CD8-positive, alpha-beta memory T cell (primary cell): ENCODE results near the gene HYPK. TPM values are rescaled to one million over a fixed set of nuclear protein-coding genes. Genes with fewer than 3 reads are reported as not detected.
A peak's percentile ranks its signal among the peaks of the same experiment; 100 is the strongest.

ENCODE experiments used
- CTCF ChIA-PET: fragments of 350-600 bp; sonication (Branson Sonifier 250); formaldehyde crosslinking; loops from one replicate; lab custom pipeline; 2021; ENCODE audit warnings: antibody characterized with exemption; lab: Charles Lee
- POLR2A ChIA-PET: fragments of 350-600 bp; sonication (Branson Sonifier 250); formaldehyde crosslinking; loops from one replicate; lab custom pipeline; 2021; ENCODE audit warnings: antibody characterized with exemption; lab: Charles Lee
- DNase-seq, 5 donors: peaks; one replicate each; pipeline versions ENCODE4 v3.0.0 to v3.0.0-alpha.2; 2020 to 2022; ENCODE audit warnings: mixed read lengths in 1 of 5
- H3K27ac ChIP-seq: one replicate; pipeline ENCODE4 v1.7.0; 2013; ENCODE audit warnings: low read depth, mild to moderate bottlenecking, low read length, moderate library complexity
- H3K27me3 ChIP-seq: 2 replicates; pipeline ENCODE4 v1.7.0; 2013; ENCODE audit warnings: low read length, mild to moderate bottlenecking; ENCODE audit not compliant: insufficient read depth, poor library complexity, severe bottlenecking
- H3K36me3 ChIP-seq: 2 replicates; pipeline ENCODE4 v1.7.0; 2013; ENCODE audit warnings: mild to moderate bottlenecking, low read length, moderate library complexity; ENCODE audit not compliant: insufficient read depth
- H3K4me1 ChIP-seq: 2 replicates; pipeline ENCODE4 v1.7.0; 2013; ENCODE audit warnings: mild to moderate bottlenecking, low read length, moderate library complexity; ENCODE audit not compliant: insufficient read depth
- H3K4me3 ChIP-seq: 2 replicates; pipeline ENCODE4 v1.7.0; 2013; ENCODE audit warnings: mild to moderate bottlenecking, low read length
- H3K9me3 ChIP-seq: 2 replicates; pipeline ENCODE4 v1.7.0; 2013; ENCODE audit warnings: mild to moderate bottlenecking, low read length
- H3K27ac Mint-ChIP-seq, 8 donors: one replicate each; pipeline ENCODE4 v1.8.0; 2020 to 2021; ENCODE audit warnings: mixed read lengths in 8 of 8, mild to moderate bottlenecking in 6 of 8, inconsistent platforms in 3 of 8, moderate library complexity in 3 of 8
- H3K27me3 Mint-ChIP-seq, 2 donors: one replicate each; pipeline ENCODE4 v1.8.0; 2020 to 2021; ENCODE audit warnings: mixed read lengths in 2 of 2, mild to moderate bottlenecking in 1 of 2, moderate library complexity in 1 of 2
- H3K36me3 Mint-ChIP-seq, 3 donors: one replicate each; pipeline ENCODE4 v1.8.0; 2020 to 2021; ENCODE audit warnings: mixed read lengths in 3 of 3, inconsistent platforms in 1 of 3, mild to moderate bottlenecking in 1 of 3
- H3K4me1 Mint-ChIP-seq, 3 donors: one replicate each; pipeline ENCODE4 v1.8.0; 2020 to 2021; ENCODE audit warnings: mixed read lengths in 3 of 3, inconsistent platforms in 1 of 3, mild to moderate bottlenecking in 1 of 3
- H3K4me3 Mint-ChIP-seq, 7 donors: one replicate each; pipeline ENCODE4 v1.8.0; 2020 to 2021; ENCODE audit warnings: mixed read lengths in 7 of 7, mild to moderate bottlenecking in 6 of 7, moderate library complexity in 4 of 7, inconsistent platforms in 2 of 7
- H3K9me3 Mint-ChIP-seq, 5 donors: one replicate each; pipeline ENCODE4 v1.8.0; 2020 to 2022; ENCODE audit warnings: mixed read lengths in 5 of 5, mild to moderate bottlenecking in 3 of 5, moderate library complexity in 2 of 5, inconsistent platforms in 1 of 5
- polyA plus RNA-seq: library from polyadenylated mRNA; unstranded; fragments of 300-500 nt; fragmentation: Illumina TruSeq; gene quantifications from one replicate; pipeline ENCODE4 v1.2.3, GENCODE V29; 2021
- total RNA-seq, 2 experiments: library from RNA; stranded (reverse); gene quantifications; one replicate each; pipeline ENCODE4 v1.2.3, GENCODE V29; 2021

The HYPK gene, protein sequence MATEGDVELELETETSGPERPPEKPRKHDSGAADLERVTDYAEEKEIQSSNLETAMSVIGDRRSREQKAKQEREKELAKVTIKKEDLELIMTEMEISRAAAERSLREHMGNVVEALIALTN
- 10 to 100 TPM; 28.5 to 32.7 TPM for total RNA-seq
- polyA plus RNA-seq: 11.9 TPM

DNA sequence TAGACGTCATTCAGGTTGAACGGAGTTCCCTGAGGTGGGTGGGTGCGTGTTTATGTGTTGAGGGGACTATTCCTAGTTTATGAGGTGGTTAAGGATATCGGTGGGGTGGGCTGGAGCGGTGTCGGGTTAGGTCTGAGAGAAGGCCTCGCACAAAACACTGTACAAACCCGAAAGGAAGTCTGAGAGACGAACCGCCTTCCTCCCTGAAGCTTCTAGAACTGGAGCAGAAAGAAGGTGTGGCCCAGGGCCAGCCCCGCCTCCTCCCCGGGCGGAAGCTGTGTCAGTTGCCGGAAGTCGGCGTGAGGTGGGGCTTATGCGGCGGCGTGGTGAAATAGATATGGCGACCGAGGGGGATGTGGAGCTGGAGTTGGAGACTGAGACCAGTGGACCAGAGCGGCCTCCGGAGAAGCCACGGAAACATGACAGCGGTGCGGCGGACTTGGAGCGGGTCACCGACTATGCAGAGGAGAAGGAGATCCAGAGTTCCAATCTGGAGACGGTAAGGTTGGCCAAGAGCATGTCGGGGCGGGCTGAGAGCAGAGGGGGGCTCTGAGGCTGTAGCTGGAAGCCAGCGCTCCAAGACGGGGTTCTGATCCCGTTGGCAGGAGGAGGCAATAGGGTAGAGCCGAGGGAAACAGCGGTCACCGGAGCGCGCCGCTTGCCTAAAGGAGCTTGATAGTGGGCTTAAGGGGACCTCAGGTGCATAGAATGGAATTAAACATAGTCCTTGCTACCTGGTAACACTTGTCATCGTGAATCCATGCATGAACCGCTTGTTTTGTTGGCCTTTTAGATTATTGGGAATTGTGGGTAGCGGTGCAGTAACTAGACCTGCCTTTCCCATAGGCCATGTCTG is at the start of gene HYPK:
HYPK (plus strand) TSS at position 314 of the 856 bp plus-strand sequence; CDS start at position 338, 24 bp downstream.
- Mint-ChIP-seq H3K27ac (peak within 1 kb of the TSS; percentile 86 to 100 (median 98)), H3K4me3 (peak within 1 kb of the TSS; percentile 94 to 100 (median 97)), H3K27me3 (no peaks in the 10 kb centered on the region), H3K36me3 (peaks cover 0 to 76% (median 7%) of the 10 kb centered on the region in 3 donors), H3K9me3 (no peaks in the 10 kb centered on the region), H3K4me1 (peaks cover 37 to 58% (median 51%) of the 10 kb centered on the region in 3 donors)
- CTCF ChIA-PET: interaction anchor here (0.9 to 2.0 kb wide), 6 partner anchors 8 to 34 kb away, joined by 3 to 8 read pairs (median 4); partner anchors contain the start of genes ELL3, MFAP1 and SERF2
- DNase-seq: peak; percentile 88 to 94 (median 89)
- H3K36me3 ChIP-seq: peaks cover 34% of the 10 kb centered on the region
- no peaks in the 10 kb centered on the region for H3K9me3 ChIP-seq
- H3K4me1 ChIP-seq: peaks cover 20% of the 10 kb centered on the region
- H3K4me3 ChIP-seq: peak within 1 kb of the TSS; percentile 88
- peak within 1 kb of the TSS; percentile 89 for H3K27ac ChIP-seq
- POLR2A ChIA-PET: interaction anchor here (0.5 to 1.8 kb wide), 8 partner anchors 8 to 759 kb away, joined by 3 to 18 read pairs (median 3); partner anchors contain the start of genes ELL3, MFAP1, SERF2 and TUBGCP4
- no peaks in the 10 kb centered on the region for H3K27me3 ChIP-seq

DNA sequence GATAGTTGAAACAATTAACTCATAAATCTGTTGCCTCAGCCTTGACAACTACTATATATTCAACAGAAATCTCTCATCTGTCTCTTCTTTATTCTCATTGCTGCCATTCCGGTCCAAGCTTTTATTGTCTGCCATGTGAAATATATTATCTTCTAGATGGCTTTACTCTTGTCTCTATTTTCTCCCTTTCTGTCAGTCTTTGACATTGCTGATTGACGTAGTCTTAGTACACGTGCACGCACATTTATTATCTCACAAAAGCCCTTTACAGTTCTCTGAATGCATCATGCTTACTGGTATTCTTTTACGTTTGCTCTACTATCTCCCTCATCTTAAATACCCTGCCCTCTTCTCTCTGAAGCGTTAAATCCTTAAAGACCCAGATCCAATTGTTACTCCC is 48.5 kb upstream of the HYPK start:
- Mint-ChIP-seq H3K27me3 (no peaks in the 10 kb centered on the region), H3K27ac (peak overlapping the region; percentile 3 to 98 (median 20)), H3K9me3 (no peaks in the 10 kb centered on the region), H3K4me1 (peaks cover 50 to 73% (median 55%) of the 10 kb centered on the region in 3 donors), H3K36me3 (peaks cover 0 to 58% (median 3%) of the 10 kb centered on the region in 3 donors), H3K4me3 (peak overlapping the region; percentile 1 to 97 (median 69))
- Histone ChIP-seq H3K27me3 (no peaks in the 10 kb centered on the region), H3K9me3 (no peaks in the 10 kb centered on the region), H3K27ac (no peak overlapping the region), H3K36me3 (peaks cover 43% of the 10 kb centered on the region), H3K4me3 (no peak overlapping the region), H3K4me1 (peaks cover 54% of the 10 kb centered on the region)
- ChIA-PET CTCF (no interaction called here), POLR2A (no interaction called here)
- DNase-seq: no peak

DNA sequence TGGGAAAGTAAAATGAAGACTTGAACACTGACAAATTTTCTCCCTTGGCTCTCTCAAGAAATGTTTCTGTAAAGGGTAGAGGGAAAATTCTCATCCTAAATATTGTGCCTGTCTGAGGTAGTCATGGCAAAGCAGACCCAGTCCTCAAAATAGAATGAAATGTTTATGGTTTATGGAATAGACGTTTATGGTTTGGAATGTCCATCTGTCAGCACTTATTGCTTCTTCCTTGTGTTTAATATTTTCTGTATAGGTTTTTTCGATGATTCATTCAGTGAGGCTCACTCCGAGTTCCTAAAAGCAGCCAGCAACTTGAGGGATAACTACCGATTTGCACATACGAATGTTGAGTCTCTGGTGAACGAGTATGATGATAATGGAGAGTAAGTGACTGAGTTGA is 37.6 kb upstream of the HYPK start:
- no peaks in the 10 kb centered on the region for H3K27me3 Mint-ChIP-seq
- no peak overlapping the region for H3K4me3 Mint-ChIP-seq
- Histone ChIP-seq H3K27me3 (no peaks in the 10 kb centered on the region), H3K36me3 (peaks cover 49% of the 10 kb centered on the region), H3K4me3 (no peak overlapping the region), H3K9me3 (no peaks in the 10 kb centered on the region), H3K27ac (no peak overlapping the region), H3K4me1 (no peaks in the 10 kb centered on the region)
- no peak for DNase-seq
- H3K4me1 Mint-ChIP-seq: peaks cover 0 to 5% (median 0%) of the 10 kb centered on the region in 3 donors
- H3K9me3 Mint-ChIP-seq: no peaks in the 10 kb centered on the region
- CTCF ChIA-PET: no interaction called here
- POLR2A ChIA-PET: no interaction called here
- H3K27ac Mint-ChIP-seq: peak overlapping the region in 3 of 8 donors; percentile 21 to 70 (median 42)
- H3K36me3 Mint-ChIP-seq: peaks cover 4 to 81% (median 19%) of the 10 kb centered on the region in 3 donors

DNA sequence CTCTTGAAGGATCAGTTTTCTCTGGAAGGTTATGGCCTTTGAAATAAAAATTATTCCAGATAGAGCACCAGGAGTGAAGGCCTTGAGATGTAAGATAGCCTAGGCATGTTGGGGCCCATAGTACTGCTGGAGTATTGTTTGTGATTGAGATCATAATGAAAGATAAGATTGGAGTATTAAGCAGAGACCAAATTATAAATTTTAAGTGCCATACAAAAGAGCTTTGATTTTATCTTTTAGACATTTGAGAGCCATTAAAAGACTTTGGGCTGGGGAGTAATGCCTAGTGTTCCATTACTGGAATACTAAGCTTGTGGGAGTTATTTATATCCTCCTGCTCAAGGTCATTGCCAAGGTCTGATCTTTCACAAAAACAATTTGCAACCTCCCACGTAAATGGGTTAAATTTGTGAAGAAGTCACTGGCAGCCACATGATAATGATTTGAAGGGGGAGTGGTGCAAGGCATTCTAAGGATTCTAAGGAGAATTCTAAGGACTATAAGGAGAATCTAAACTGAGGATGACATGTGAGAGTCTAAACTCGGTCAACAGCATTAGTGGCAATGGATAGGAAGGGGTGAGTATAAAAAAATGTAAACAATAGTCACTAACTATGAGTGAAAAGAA is 36.5 kb upstream of the HYPK start:
- ChIA-PET POLR2A (interaction anchor here (0.7 kb wide), 1 partner anchor 11 kb away, joined by 3 read pairs; no protein-coding TSS in a partner anchor), CTCF (no interaction called here)
- Mint-ChIP-seq H3K36me3 (peaks cover 4 to 86% (median 22%) of the 10 kb centered on the region in 3 donors), H3K4me3 (no peak overlapping the region), H3K4me1 (peaks cover 0 to 5% (median 0%) of the 10 kb centered on the region in 3 donors), H3K9me3 (no peaks in the 10 kb centered on the region), H3K27ac (peak overlapping the region in 3 of 8 donors; percentile 18 to 43 (median 21)), H3K27me3 (no peaks in the 10 kb centered on the region)
- H3K9me3 ChIP-seq: no peaks in the 10 kb centered on the region
- DNase-seq: no peak
- no peaks in the 10 kb centered on the region for H3K27me3 ChIP-seq
- no peaks in the 10 kb centered on the region for H3K4me1 ChIP-seq
- H3K27ac ChIP-seq: no peak overlapping the region
- H3K4me3 ChIP-seq: no peak overlapping the region
- H3K36me3 ChIP-seq: peaks cover 50% of the 10 kb centered on the region

DNA sequence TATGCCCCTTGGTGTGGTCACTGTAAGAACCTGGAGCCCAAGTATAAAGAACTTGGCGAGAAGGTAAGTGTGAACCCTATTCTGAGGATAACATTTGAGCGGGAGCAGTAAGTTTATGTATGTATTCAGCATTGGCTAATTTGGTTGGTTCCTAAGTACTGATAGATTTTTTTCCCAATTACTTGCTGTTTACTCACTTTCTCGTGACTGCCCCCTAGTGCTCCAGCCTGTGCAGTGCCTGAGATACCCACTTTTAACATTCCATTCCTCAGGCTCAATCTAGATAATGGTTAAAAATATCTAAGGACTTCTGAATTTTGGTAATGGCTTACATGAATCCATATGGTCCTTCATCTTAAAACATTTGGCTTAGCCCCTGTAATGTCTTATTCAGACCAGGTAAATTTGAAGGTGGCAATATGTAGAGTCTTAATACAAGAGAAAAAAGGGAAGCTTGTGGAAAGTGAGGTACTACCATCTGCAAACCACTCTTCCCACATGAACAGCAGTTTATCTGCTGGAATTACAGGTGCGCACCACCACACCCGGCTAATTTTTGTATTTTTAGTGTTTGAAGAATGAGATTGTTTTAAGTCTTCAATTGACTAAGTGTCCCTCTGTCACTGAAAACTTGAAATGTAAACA is 30.7 kb upstream of the HYPK start:
- H3K4me1 ChIP-seq: no peaks in the 10 kb centered on the region
- H3K9me3 ChIP-seq: no peaks in the 10 kb centered on the region
- no peak overlapping the region for H3K4me3 ChIP-seq
- POLR2A ChIA-PET: no interaction called here
- peak overlapping the region in 5 of 8 donors; percentile 36 to 87 (median 57) for H3K27ac Mint-ChIP-seq
- CTCF ChIA-PET: interaction anchor here (0.8 to 1.7 kb wide), 8 partner anchors 9 to 23 kb away, joined by 3 to 5 read pairs (median 4); partner anchors contain the start of gene SERF2
- no peaks in the 10 kb centered on the region for H3K27me3 ChIP-seq
- peaks cover 0 to 80% (median 24%) of the 10 kb centered on the region in 3 donors for H3K36me3 Mint-ChIP-seq
- peak; percentile 38 to 66 (median 41) for DNase-seq
- peaks cover 0 to 4% (median 3%) of the 10 kb centered on the region in 3 donors for H3K4me1 Mint-ChIP-seq
- no peaks in the 10 kb centered on the region for H3K27me3 Mint-ChIP-seq
- H3K4me3 Mint-ChIP-seq: no peak overlapping the region
- peaks cover 53% of the 10 kb centered on the region for H3K36me3 ChIP-seq
- H3K27ac ChIP-seq: no peak overlapping the region
- H3K9me3 Mint-ChIP-seq: no peaks in the 10 kb centered on the region

DNA sequence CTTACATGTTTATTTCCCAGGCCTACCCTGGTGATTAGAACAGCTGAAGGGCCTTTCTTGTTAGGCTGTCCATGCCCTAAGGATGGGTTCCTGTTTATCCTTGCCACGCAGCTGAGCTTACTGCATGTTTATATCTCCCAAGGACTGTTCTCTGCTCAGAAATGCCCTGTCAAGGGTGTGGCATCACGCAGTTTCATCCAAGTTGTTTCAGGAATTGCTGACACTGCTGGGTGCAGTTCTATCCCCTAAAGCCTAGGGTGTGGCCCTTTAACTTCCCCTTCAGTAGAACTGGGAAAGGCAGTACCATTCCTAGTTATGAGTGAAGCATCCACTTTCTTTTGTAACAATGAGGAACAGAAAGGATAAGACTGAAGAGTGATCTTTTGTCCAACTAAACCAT is 28.6 kb upstream of the HYPK start:
- H3K9me3 Mint-ChIP-seq: no peaks in the 10 kb centered on the region
- H3K36me3 Mint-ChIP-seq: peaks cover 0 to 61% (median 18%) of the 10 kb centered on the region in 3 donors
- Histone ChIP-seq H3K4me3 (no peak overlapping the region), H3K9me3 (no peaks in the 10 kb centered on the region), H3K27ac (no peak overlapping the region), H3K36me3 (peaks cover 32% of the 10 kb centered on the region), H3K27me3 (no peaks in the 10 kb centered on the region), H3K4me1 (peaks cover 6% of the 10 kb centered on the region)
- ChIA-PET POLR2A (interaction anchor here (1.5 kb wide), 1 partner anchor 21 kb away, joined by 4 read pairs; no protein-coding TSS in a partner anchor), CTCF (no interaction called here)
- H3K27me3 Mint-ChIP-seq: no peaks in the 10 kb centered on the region
- DNase-seq: no peak
- H3K27ac Mint-ChIP-seq: peak overlapping the region in 2 of 8 donors; percentile 36 to 39
- H3K4me1 Mint-ChIP-seq: peaks cover 0 to 10% (median 3%) of the 10 kb centered on the region in 3 donors
- H3K4me3 Mint-ChIP-seq: no peak overlapping the region

DNA sequence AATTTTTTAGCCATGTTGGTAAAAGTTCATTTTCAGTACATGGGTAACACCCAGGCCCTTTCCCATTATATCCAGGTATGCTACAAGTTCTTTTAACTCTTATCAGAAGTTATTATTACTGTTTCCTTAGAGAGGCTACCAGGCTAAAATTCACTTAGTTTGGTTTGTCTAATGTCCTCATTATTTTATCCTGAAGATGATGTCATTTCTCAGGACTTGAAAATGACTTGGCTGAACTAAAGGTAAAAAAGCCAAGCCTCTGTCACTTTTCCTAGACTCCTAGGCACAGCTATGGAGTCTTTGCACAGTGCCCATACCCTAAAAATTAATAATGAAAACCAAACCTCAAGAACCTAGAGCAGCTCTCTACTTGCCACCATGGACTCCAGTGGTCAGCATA is 27.8 kb upstream of the HYPK start:
- Mint-ChIP-seq H3K4me1 (peaks cover 7 to 17% (median 9%) of the 10 kb centered on the region in 3 donors), H3K27me3 (no peaks in the 10 kb centered on the region), H3K27ac (peak overlapping the region in 1 of 8 donors; percentile 39), H3K9me3 (no peaks in the 10 kb centered on the region), H3K4me3 (no peak overlapping the region), H3K36me3 (peaks cover 0 to 61% (median 18%) of the 10 kb centered on the region in 3 donors)
- ChIA-PET POLR2A (no interaction called here), CTCF (no interaction called here)
- Histone ChIP-seq H3K9me3 (no peaks in the 10 kb centered on the region), H3K4me3 (no peak overlapping the region), H3K27ac (no peak overlapping the region), H3K4me1 (peaks cover 8% of the 10 kb centered on the region), H3K27me3 (no peaks in the 10 kb centered on the region), H3K36me3 (peaks cover 30% of the 10 kb centered on the region)
- no peak for DNase-seq
